Endodermal cell (in vitro differentiated cells): ENCODE measurements around the gene BEAN1. TPM values are rescaled to one million over a fixed set of nuclear protein-coding genes. Genes with fewer than 3 reads are reported as not detected.

ENCODE experiments used
- DNase-seq: peaks from one replicate; pipeline ENCODE4 v3.0.0-alpha.2; 2017
- H3K27ac ChIP-seq: 2 replicates; pipeline ENCODE4 v1.5.1; 2013; ENCODE audit warnings: mild to moderate bottlenecking, low read depth, low read length, moderate library complexity
- H3K27me3 ChIP-seq: 2 replicates; pipeline ENCODE4 v1.6.1; 2013; ENCODE audit warnings: mild to moderate bottlenecking, low read length, moderate library complexity; ENCODE audit not compliant: insufficient read depth, control insufficient read depth, poor library complexity, severe bottlenecking
- H3K36me3 ChIP-seq: 2 replicates; pipeline ENCODE4 v1.7.0; 2013; ENCODE audit warnings: mild to moderate bottlenecking, low read length, moderate library complexity; ENCODE audit not compliant: control insufficient read depth, insufficient read depth
- H3K4me1 ChIP-seq: one replicate; pipeline ENCODE4 v1.7.0; 2013; ENCODE audit warnings: low read length; ENCODE audit not compliant: control insufficient read depth, insufficient read depth
- H3K4me3 ChIP-seq: 2 replicates; pipeline ENCODE4 v1.5.1; 2013; ENCODE audit warnings: mild to moderate bottlenecking, low read length, moderate library complexity
- H3K9ac ChIP-seq: 2 replicates; pipeline ENCODE4 v1.6.1; 2013; ENCODE audit warnings: mild to moderate bottlenecking, low read length, moderate library complexity; ENCODE audit not compliant: poor library complexity, severe bottlenecking; ENCODE audit errors: extremely low read depth
- H3K9me3 ChIP-seq: 2 replicates; pipeline ENCODE4 v1.6.1; 2013; ENCODE audit warnings: mild to moderate bottlenecking, low read length, moderate library complexity; ENCODE audit not compliant: control insufficient read depth
- H3K27ac Mint-ChIP-seq: 2 replicates; pipeline ENCODE4 v1.8.0; 2020; ENCODE audit warnings: mixed read lengths
- H3K27me3 Mint-ChIP-seq: 2 replicates; pipeline ENCODE4 v1.8.0; 2021; ENCODE audit warnings: mild to moderate bottlenecking, mixed read lengths; ENCODE audit not compliant: insufficient read depth
- H3K36me3 Mint-ChIP-seq: 2 replicates; pipeline ENCODE4 v1.8.0; 2020; ENCODE audit warnings: low read depth, mixed read lengths
- H3K4me1 Mint-ChIP-seq: 2 replicates; pipeline ENCODE4 v1.8.0; 2020; ENCODE audit warnings: mixed read lengths
- H3K4me3 Mint-ChIP-seq: 2 replicates; pipeline ENCODE4 v1.8.0; 2020; ENCODE audit warnings: mild to moderate bottlenecking, moderate library complexity, mixed read lengths
- H3K9me3 Mint-ChIP-seq: 2 replicates; pipeline ENCODE4 v1.8.0; 2020; ENCODE audit warnings: mild to moderate bottlenecking, mixed read lengths
- CTCF ChIP-seq: fragments of 200-600 bp; sonication (generic); conservative IDR thresholded peaks from 2 replicates; pipeline ENCODE4 v1.5.0; 2021; ENCODE audit warnings: antibody characterized with exemption, mild to moderate bottlenecking
- WGBS, 2 experiments: methylation state at CpG; one replicate each; pipeline versions ENCODE4 v1.1.5 to v1.1.7; 2013; ENCODE audit warnings: missing lambda C conversion rate in 2 of 2, mixed read lengths in 1 of 2; ENCODE audit not compliant: insufficient coverage in 1 of 2, insufficient read length in 1 of 2; 5-methylcytosine and 5-hydroxymethylcytosine counted together
- total RNA-seq, 2 donors: library from RNA; stranded (reverse); fragmentation: NEBNext Ultra II Directional in 1 of 2; extraction: Animal tissue kit (Norgen Biotek cat#: 25700) in 1 of 2; gene quantifications; 2 replicates in 1 of 2; 3 replicates in 1 of 2; pipeline ENCODE4 v1.2.1, GENCODE V29; 2021

BEAN1 gene
- total RNA-seq, 2 donors from 2014 or later: 0.18 TPM; not detected in 1

- Mint-ChIP-seq H3K27me3 (peaks cover 89% of the 10 kb centered on the region), H3K9me3 (no peaks in the 10 kb centered on the region), H3K27ac (no peak overlapping the region), H3K36me3 (no peaks in the 10 kb centered on the region), H3K4me3 (no peak overlapping the region), H3K4me1 (peaks cover 4% of the 10 kb centered on the region)
- DNase-seq: peak; percentile 45
- WGBS, 2 experiments: 49% methylated on average over 4 of the region's 8 CpGs; no CpG with 5 or more reads in 1 of the 2 experiments
- TF ChIP-seq CTCF: no peak
- H3K27ac ChIP-seq: no peak overlapping the region
- peaks cover 91% of the 10 kb centered on the region for H3K27me3 ChIP-seq
- H3K36me3 ChIP-seq: no peaks in the 10 kb centered on the region
- no peaks in the 10 kb centered on the region for H3K9me3 ChIP-seq
- H3K4me1 ChIP-seq: peaks cover 7% of the 10 kb centered on the region
- no peak overlapping the region for H3K4me3 ChIP-seq
- no peak overlapping the region for H3K9ac ChIP-seq
Measured at GRCh38 chr16:66425651-66426050, 1.4 kb upstream of the BEAN1 start.

DNA sequence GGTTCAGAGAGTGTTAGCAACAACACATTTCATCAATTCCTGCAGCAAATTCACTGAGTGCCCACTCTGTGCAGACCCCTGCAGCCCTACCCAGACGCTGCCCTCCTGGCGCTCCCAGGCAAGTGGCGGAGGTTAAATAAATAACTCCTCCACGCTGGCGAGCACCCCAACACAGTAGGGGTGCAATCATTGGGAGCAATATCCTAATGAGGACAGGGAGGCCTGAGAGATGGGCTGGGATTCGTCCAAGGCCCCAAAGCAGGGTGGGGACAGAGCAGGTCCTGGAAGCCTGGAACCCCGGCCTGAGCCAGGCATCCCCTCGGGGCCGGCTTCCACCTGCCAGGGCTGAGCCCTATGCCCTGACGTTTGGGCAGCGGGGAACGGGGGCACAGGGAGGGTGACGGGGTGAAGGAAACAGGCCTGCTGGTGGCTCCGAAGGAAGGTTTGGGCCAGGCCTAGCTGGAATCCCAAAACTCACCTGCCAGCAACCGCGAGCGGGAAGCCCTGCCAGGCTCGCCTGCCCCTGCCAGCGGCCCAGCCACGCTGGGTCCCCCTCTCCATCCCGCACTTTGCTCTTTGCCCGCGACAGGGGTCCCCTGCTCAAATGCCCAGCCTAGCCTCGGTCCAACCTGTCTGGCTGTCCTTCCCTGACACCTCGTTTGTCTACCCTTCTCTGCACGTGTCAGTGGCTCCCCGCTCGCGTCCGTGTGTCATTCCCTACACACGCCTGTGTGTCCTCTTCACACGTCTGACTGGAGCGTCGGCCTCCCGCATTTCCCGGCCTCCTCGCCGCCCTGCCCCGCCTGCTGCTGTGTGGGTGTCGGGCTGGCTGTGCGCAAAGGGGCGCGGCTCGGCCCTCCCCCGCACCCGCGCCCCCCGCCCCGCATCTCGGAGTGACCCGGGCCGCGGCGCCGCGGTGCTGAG is 721 bp upstream of the BEAN1 start:
- no peak overlapping the region for H3K9ac ChIP-seq
- H3K4me1 ChIP-seq: peaks cover 7% of the 10 kb centered on the region
- H3K4me3 Mint-ChIP-seq: peak overlapping the region; percentile 47
- peak; percentile 66 for DNase-seq
- peak overlapping the region; percentile 64 for H3K4me3 ChIP-seq
- no peak for TF ChIP-seq CTCF
- no peaks in the 10 kb centered on the region for H3K9me3 Mint-ChIP-seq
- no peak overlapping the region for H3K27ac ChIP-seq
- H3K4me1 Mint-ChIP-seq: peaks cover 4% of the 10 kb centered on the region
- no peaks in the 10 kb centered on the region for H3K36me3 Mint-ChIP-seq
- H3K9me3 ChIP-seq: no peaks in the 10 kb centered on the region
- H3K36me3 ChIP-seq: no peaks in the 10 kb centered on the region
- H3K27me3 ChIP-seq: peaks cover 87% of the 10 kb centered on the region
- H3K27me3 Mint-ChIP-seq: peaks cover 90% of the 10 kb centered on the region
- WGBS, 2 experiments: 20 to 21% methylated on average over 14 to 56 of the region's 56 CpGs
- no peak overlapping the region for H3K27ac Mint-ChIP-seq

GRCh38 chr16:66427871-66428681 is 981 bp downstream of the BEAN1 start:
- Histone ChIP-seq H3K9me3 (no peaks in the 10 kb centered on the region), H3K4me3 (peak overlapping the region; percentile 71), H3K27me3 (peaks cover 80% of the 10 kb centered on the region), H3K36me3 (no peaks in the 10 kb centered on the region), H3K9ac (no peak overlapping the region), H3K27ac (no peak overlapping the region), H3K4me1 (peaks cover 14% of the 10 kb centered on the region)
- TF ChIP-seq CTCF: no peak
- WGBS, 2 experiments: 3 to 6% methylated on average over 7 to 40 of the region's 40 CpGs
- Mint-ChIP-seq H3K4me3 (peak overlapping the region; percentile 43), H3K36me3 (no peaks in the 10 kb centered on the region), H3K9me3 (no peaks in the 10 kb centered on the region), H3K4me1 (peaks cover 12% of the 10 kb centered on the region), H3K27me3 (peaks cover 88% of the 10 kb centered on the region), H3K27ac (no peak overlapping the region)
- peak; percentile 75 for DNase-seq
